ENCODE measurements around the gene FAM13B. TPM values are rescaled to one million over a fixed set of nuclear protein-coding genes. Genes with fewer than 3 reads are reported as not detected.
"Not testable (repeated sequence)": the region's sequence is repeated elsewhere in the genome, so short reads cannot be mapped to it uniquely, and the experiment has no call there.

Gene FAM13B
- total RNA-seq, 1 donor, result 59.7 TPM

DNA sequence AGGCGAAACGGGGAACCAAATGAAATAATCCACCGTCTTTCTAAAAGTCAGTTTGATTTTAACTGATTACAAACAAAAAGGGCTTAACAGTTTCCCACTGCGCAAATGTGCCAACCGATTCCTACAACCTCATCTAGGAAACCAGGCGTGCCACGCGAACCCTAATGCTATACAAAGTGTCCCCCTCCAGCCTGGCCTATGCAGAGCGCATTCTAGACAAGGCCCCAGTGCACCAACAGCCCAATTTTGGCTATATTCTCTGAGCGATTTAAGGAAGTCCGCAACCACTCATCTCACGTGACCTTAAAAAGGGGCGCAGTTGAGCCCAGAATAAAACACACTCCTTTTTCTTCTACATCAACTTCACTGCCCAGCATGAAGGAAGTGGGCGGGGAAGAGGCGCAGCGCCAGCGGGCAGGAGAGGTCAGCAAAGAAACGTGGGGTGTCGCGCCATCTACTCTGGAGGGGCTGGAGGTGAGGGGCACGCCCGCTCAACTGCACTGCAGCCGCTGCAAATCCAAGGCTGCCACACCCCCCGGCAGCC, 779 bp downstream of the FAM13B start:
- H3K4me1 ChIP-seq (ENCODE audit: insufficient read depth, low read length), result peaks cover 24% of the 10 kb centered on the region
- no peaks in the 10 kb centered on the region for H3K9me3 ChIP-seq (ENCODE audit: low read depth, low read length)
- peak overlapping the region; percentile 80 for H2AFZ ChIP-seq (ENCODE audit: low read length)
- peak overlapping the region; percentile 94 for H3K4me2 ChIP-seq (ENCODE audit: insufficient read depth, low read length)
- DNase-seq (ENCODE audit: insufficient read length, low spot score, missing footprints), result peak; percentile 90
- H3K4me3 ChIP-seq (ENCODE audit: insufficient read depth, low read length), result peak overlapping the region; percentile 98
- H3K36me3 ChIP-seq (ENCODE audit: insufficient read depth, low read length), result no peaks in the 10 kb centered on the region
- TF ChIP-seq, protein P1, sequence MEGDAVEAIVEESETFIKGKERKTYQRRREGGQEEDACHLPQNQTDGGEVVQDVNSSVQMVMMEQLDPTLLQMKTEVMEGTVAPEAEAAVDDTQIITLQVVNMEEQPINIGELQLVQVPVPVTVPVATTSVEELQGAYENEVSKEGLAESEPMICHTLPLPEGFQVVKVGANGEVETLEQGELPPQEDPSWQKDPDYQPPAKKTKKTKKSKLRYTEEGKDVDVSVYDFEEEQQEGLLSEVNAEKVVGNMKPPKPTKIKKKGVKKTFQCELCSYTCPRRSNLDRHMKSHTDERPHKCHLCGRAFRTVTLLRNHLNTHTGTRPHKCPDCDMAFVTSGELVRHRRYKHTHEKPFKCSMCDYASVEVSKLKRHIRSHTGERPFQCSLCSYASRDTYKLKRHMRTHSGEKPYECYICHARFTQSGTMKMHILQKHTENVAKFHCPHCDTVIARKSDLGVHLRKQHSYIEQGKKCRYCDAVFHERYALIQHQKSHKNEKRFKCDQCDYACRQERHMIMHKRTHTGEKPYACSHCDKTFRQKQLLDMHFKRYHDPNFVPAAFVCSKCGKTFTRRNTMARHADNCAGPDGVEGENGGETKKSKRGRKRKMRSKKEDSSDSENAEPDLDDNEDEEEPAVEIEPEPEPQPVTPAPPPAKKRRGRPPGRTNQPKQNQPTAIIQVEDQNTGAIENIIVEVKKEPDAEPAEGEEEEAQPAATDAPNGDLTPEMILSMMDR (IDR thresholded peaks at IDR 0.05; ENCODE audit: extremely low read depth, low read depth, low read length), result peak; percentile 8
- peak overlapping the region; percentile 94 for H3K27ac ChIP-seq (ENCODE audit: low read depth, low read length)
- H4K20me1 ChIP-seq (ENCODE audit: insufficient read depth, low read length), result peaks cover 40% of the 10 kb centered on the region
- H3K79me2 ChIP-seq (ENCODE audit: insufficient read depth, low read length), result peaks cover 57% of the 10 kb centered on the region
- no peaks in the 10 kb centered on the region for H3K27me3 ChIP-seq (ENCODE audit: insufficient read depth, low read length)

DNA sequence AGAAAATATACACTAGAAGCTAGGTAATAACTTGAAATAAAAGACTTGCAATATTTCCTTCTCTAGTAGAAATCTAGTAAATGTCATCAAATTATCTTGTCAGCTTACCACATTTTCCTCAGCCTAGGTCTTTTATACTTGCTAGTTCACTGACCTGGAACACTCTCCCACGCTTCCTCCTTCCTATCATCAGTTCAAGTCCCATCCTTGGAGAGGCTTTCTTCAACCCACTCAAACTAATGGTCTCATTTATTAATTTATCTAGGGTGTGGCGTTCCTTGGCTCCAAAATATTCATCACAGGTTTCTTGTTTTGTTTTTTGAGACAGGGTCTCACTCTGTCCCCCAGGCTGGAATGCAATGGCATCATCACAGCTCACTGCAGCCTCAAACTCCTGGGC, 2.9 kb downstream of the FAM13B start:
- no peak overlapping the region for H3K4me2 ChIP-seq (ENCODE audit: insufficient read depth, low read length)
- H3K27ac ChIP-seq (ENCODE audit: low read depth, low read length), result no peak overlapping the region
- TF ChIP-seq, protein P1 (IDR thresholded peaks at IDR 0.05; ENCODE audit: extremely low read depth, low read depth, low read length), result no peak
- H3K36me3 ChIP-seq (ENCODE audit: insufficient read depth, low read length), result no peaks in the 10 kb centered on the region
- H3K27me3 ChIP-seq (ENCODE audit: insufficient read depth, low read length), result no peaks in the 10 kb centered on the region
- no peak overlapping the region for H2AFZ ChIP-seq (ENCODE audit: low read length)
- peaks cover 56% of the 10 kb centered on the region for H4K20me1 ChIP-seq (ENCODE audit: insufficient read depth, low read length)
- H3K4me3 ChIP-seq (ENCODE audit: insufficient read depth, low read length), result no peak overlapping the region
- DNase-seq (ENCODE audit: insufficient read length, low spot score, missing footprints), result no peak
- peaks cover 21% of the 10 kb centered on the region for H3K4me1 ChIP-seq (ENCODE audit: insufficient read depth, low read length)
- peaks cover 79% of the 10 kb centered on the region for H3K79me2 ChIP-seq (ENCODE audit: insufficient read depth, low read length)
- H3K9me3 ChIP-seq (ENCODE audit: low read depth, low read length), result no peaks in the 10 kb centered on the region

DNA sequence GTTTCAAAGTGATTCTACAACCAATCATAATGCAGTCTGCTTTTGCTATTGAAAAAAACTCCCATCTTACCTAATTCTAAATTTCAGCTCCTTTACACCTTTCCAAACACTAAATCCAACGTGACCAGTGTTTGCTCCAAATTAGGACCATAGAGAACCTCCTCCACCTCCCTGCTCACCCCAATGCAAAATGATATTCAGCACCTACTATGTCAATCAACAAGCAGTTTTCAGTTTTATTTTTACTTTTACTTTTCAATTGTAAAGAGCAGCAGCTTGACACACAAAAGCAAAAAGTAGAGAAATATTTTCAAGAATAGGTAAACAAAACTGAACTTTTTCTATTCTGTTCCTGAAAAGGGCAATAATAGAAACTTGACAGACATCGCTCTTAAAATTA, 3.4 kb downstream of the FAM13B start:
- no peak for DNase-seq (ENCODE audit: insufficient read length, low spot score, missing footprints)
- H3K4me3 ChIP-seq (ENCODE audit: insufficient read depth, low read length), result no peak overlapping the region
- H3K27me3 ChIP-seq (ENCODE audit: insufficient read depth, low read length), result no peaks in the 10 kb centered on the region
- H3K36me3 ChIP-seq (ENCODE audit: insufficient read depth, low read length), result no peaks in the 10 kb centered on the region
- H3K4me1 ChIP-seq (ENCODE audit: insufficient read depth, low read length), result peaks cover 20% of the 10 kb centered on the region
- no peaks in the 10 kb centered on the region for H3K9me3 ChIP-seq (ENCODE audit: low read depth, low read length)
- peaks cover 58% of the 10 kb centered on the region for H4K20me1 ChIP-seq (ENCODE audit: insufficient read depth, low read length)
- H2AFZ ChIP-seq (ENCODE audit: low read length), result no peak overlapping the region
- no peak overlapping the region for H3K27ac ChIP-seq (ENCODE audit: low read depth, low read length)
- H3K79me2 ChIP-seq (ENCODE audit: insufficient read depth, low read length), result peaks cover 83% of the 10 kb centered on the region
- TF ChIP-seq, protein P1 (IDR thresholded peaks at IDR 0.05; ENCODE audit: extremely low read depth, low read depth, low read length), result no peak
- no peak overlapping the region for H3K4me2 ChIP-seq (ENCODE audit: insufficient read depth, low read length)

DNA sequence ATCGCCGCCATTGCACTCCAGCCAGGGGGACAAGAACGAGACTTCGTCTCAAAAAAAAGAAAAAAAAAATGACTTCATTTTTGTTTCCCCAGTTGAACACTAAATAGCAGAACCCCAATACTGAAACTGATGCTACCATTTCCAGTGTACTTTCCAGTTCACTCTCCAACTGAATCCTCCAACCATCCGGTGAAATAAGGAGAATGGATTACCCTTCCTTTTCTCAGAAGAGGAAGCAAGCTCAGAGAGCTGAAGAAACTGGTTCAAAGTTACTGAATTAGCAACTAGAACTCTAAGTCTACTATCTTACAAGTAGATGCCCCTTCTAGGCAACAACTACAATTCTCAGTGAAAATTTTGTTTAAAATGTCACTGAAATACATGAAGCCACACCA, 3.9 kb downstream of the FAM13B start:
- no peaks in the 10 kb centered on the region for H3K9me3 ChIP-seq (ENCODE audit: low read depth, low read length)
- H3K79me2 ChIP-seq (ENCODE audit: insufficient read depth, low read length), result peaks cover 89% of the 10 kb centered on the region
- H4K20me1 ChIP-seq (ENCODE audit: insufficient read depth, low read length), result peaks cover 62% of the 10 kb centered on the region

DNA sequence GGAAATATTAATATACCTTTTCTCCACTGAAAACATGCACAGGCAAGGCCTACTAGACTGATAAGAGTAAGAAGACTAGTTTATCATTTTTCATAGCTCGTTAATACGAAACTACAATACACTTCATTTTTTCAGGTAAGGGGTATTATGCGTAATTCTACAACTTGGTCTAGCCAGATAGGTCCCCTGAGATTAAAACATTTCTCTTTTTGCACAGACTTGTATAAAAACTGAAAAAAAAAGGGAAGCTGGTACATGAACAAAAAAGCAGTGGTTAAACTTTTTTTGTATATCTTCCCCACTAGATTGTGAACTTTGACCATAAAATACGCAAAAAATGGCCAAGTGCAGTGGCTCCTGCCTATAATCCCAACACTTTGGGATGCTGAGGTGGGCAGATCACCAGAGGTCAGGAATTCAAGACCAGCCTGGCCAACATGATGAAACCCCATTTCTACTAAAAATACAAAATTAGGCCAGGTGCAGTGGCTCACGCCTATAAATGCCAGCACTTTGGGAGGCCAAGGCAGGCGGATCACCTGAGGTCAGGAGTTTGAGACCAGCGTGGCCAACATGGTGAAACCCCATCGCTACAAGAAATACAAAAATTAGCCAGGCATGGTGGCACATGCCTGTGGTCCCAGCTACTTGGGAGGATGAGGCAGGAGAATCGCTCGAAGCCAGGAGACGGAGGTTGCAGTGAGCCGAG, 4.5 kb downstream of the FAM13B start:
- not testable (repeated sequence) for H3K9me3 ChIP-seq (ENCODE audit: low read depth, low read length); H3K27ac ChIP-seq (ENCODE audit: low read depth, low read length); H3K27me3 ChIP-seq (ENCODE audit: insufficient read depth, low read length); DNase-seq (ENCODE audit: insufficient read length, low spot score, missing footprints); H3K4me1 ChIP-seq (ENCODE audit: insufficient read depth, low read length); H3K4me2 ChIP-seq (ENCODE audit: insufficient read depth, low read length); H3K4me3 ChIP-seq (ENCODE audit: insufficient read depth, low read length); H2AFZ ChIP-seq (ENCODE audit: low read length); H3K36me3 ChIP-seq (ENCODE audit: insufficient read depth, low read length)
- Histone ChIP-seq H4K20me1 (ENCODE audit: insufficient read depth, low read length) (peaks cover 68% of the 10 kb centered on the region), H3K79me2 (ENCODE audit: insufficient read depth, low read length) (peaks cover 94% of the 10 kb centered on the region)

More for the DNA sequence above, 3.9 kb downstream of the FAM13B start:
- H3K27ac ChIP-seq (ENCODE audit: low read depth, low read length), result no peak overlapping the region
- H2AFZ ChIP-seq (ENCODE audit: low read length), result no peak overlapping the region
- DNase-seq (ENCODE audit: insufficient read length, low spot score, missing footprints), result no peak
- TF ChIP-seq, protein P1 (IDR thresholded peaks at IDR 0.05; ENCODE audit: extremely low read depth, low read depth, low read length), result no peak
- no peaks in the 10 kb centered on the region for H3K27me3 ChIP-seq (ENCODE audit: insufficient read depth, low read length)
- peaks cover 15% of the 10 kb centered on the region for H3K4me1 ChIP-seq (ENCODE audit: insufficient read depth, low read length)
- H3K4me2 ChIP-seq (ENCODE audit: insufficient read depth, low read length), result no peak overlapping the region
- H3K36me3 ChIP-seq (ENCODE audit: insufficient read depth, low read length), result no peaks in the 10 kb centered on the region
- H3K4me3 ChIP-seq (ENCODE audit: insufficient read depth, low read length), result no peak overlapping the region

DNA sequence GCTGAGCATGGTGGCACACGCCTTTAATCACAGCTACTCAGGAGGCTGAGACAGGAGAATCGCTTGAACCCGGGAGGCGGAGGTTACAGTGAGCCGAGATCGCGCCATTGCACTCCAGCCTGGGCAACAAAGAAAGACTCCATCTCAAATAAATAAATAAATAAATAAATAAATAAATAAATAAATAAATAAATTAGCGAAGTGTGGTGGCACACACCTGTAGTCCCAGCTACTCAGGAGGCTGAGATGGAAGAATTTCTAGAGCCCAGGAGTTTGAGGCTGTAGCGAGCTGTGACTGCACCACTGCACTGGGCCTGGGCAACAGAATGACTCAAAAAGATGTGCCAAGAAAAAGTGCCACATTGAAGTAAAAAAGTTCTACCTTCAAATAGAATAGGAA, 6.1 kb downstream of the FAM13B start:
- H3K4me2 ChIP-seq (ENCODE audit: insufficient read depth, low read length); H3K4me1 ChIP-seq (ENCODE audit: insufficient read depth, low read length); H2AFZ ChIP-seq (ENCODE audit: low read length); H3K4me3 ChIP-seq (ENCODE audit: insufficient read depth, low read length); H3K36me3 ChIP-seq (ENCODE audit: insufficient read depth, low read length); DNase-seq (ENCODE audit: insufficient read length, low spot score, missing footprints); H3K27ac ChIP-seq (ENCODE audit: low read depth, low read length); H3K9me3 ChIP-seq (ENCODE audit: low read depth, low read length); H3K27me3 ChIP-seq (ENCODE audit: insufficient read depth, low read length): not testable (repeated sequence)
- H3K79me2 ChIP-seq (ENCODE audit: insufficient read depth, low read length), result peaks cover 100% of the 10 kb centered on the region
- peaks cover 67% of the 10 kb centered on the region for H4K20me1 ChIP-seq (ENCODE audit: insufficient read depth, low read length)

All from osteoblast (primary cell).